BJ (cell line): Measurements from ENCODE around the gene PTTG1IP. TPM values are rescaled to one million over a fixed set of nuclear protein-coding genes. Genes with fewer than 3 reads are reported as not detected.

Source experiments
- CTCF ChIA-PET: fragments of 350-600 bp; formaldehyde crosslinking; extraction: SDS; loops from one replicate; lab custom pipeline; 2021; ENCODE audit warnings: antibody characterized with exemption, inconsistent platforms; lab: Yijun Ruan, JAX
- POLR2A ChIA-PET: fragments of 300-600 bp; sonication (Branson Sonifier 250); formaldehyde crosslinking; extraction: SDS; loops from one replicate; lab custom pipeline; 2021; ENCODE audit warnings: antibody characterized with exemption; lab: Charles Lee
- DNase-seq: peaks from one replicate; pipeline ENCODE4 v3.0.0-alpha.2; 2011; ENCODE audit warnings: low read depth
- H3K27me3 ChIP-seq: 2 replicates; pipeline ENCODE4 v1.6.0; 2011; ENCODE audit warnings: low read length; ENCODE audit not compliant: control insufficient read depth, insufficient read depth
- H3K36me3 ChIP-seq: 2 replicates; pipeline ENCODE4 v1.5.1; 2011; ENCODE audit warnings: low read length; ENCODE audit not compliant: control insufficient read depth, insufficient read depth
- H3K4me3 ChIP-seq: 2 replicates; pipeline ENCODE4 v1.5.1; 2011; ENCODE audit warnings: low read depth, mild to moderate bottlenecking, control low read depth, low read length
- CTCF ChIP-seq: IDR thresholded peaks from 2 replicates; pipeline ENCODE4 v1.5.1; 2011; ENCODE audit warnings: low read depth, mild to moderate bottlenecking, control low read depth, inconsistent platforms, low read length, moderate library complexity; ENCODE audit not compliant: insufficient read depth
- polyA plus RNA-seq: library from polyadenylated mRNA; depleted of rRNA; stranded (reverse); fragments of >200 nt; gene quantifications from 2 replicates; pipeline ENCODE4 v1.2.3, GENCODE V29; 2011

Gene PTTG1IP
- polyA plus RNA-seq, 1 experiment = 249 TPM

GRCh38 chr21:44878053-44878982 lies 4.8 kb upstream of the PTTG1IP start:
- DNase-seq = no peak
- ChIA-PET POLR2A (no interaction called here), CTCF (interaction anchor here (2.0 kb wide), 1 partner anchor 78 kb away, joined by 9 read pairs; no protein-coding TSS in a partner anchor)
- Histone ChIP-seq H3K36me3 (no peaks in the 10 kb centered on the region), H3K27me3 (no peaks in the 10 kb centered on the region), H3K4me3 (no peak overlapping the region)
- TF ChIP-seq CTCF = no peak

- no peak for DNase-seq
- ChIA-PET CTCF (interaction anchor here (1.4 to 3.1 kb wide), 2 partner anchors 15 to 76 kb away, joined by 5 to 15 read pairs; partner anchors contain the start of gene UBE2G2), POLR2A (interaction anchor here (0.6 kb wide), 1 partner anchor 11 kb away, joined by 3 read pairs; no protein-coding TSS in a partner anchor)
- no peak for TF ChIP-seq CTCF
- Histone ChIP-seq H3K36me3 (no peaks in the 10 kb centered on the region), H3K4me3 (no peak overlapping the region), H3K27me3 (no peaks in the 10 kb centered on the region)
These were observed 3.5 kb upstream of the PTTG1IP start for GRCh38 chr21:44876849-44877575.

- Histone ChIP-seq H3K36me3 (no peaks in the 10 kb centered on the region), H3K4me3 (no peak overlapping the region), H3K27me3 (no peaks in the 10 kb centered on the region)
- no peak for DNase-seq
- CTCF ChIA-PET = interaction anchor here (0.9 to 3.1 kb wide), 8 partner anchors 9 to 261 kb away, joined by 3 to 15 read pairs (median 4); partner anchors contain the start of gene UBE2G2
- POLR2A ChIA-PET = no interaction called here
- no peak for TF ChIP-seq CTCF
These were observed 1.8 kb upstream of the PTTG1IP start for GRCh38 chr21:44875316-44875700.

GRCh38 chr21:44874497-44875315 lies 1.2 kb upstream of the PTTG1IP start:
- H3K36me3 ChIP-seq = no peaks in the 10 kb centered on the region
- TF ChIP-seq CTCF = no peak
- POLR2A ChIA-PET = no interaction called here
- no peak for DNase-seq
- peak overlapping the region; percentile 46 for H3K4me3 ChIP-seq
- CTCF ChIA-PET = interaction anchor here (0.9 to 3.1 kb wide), 7 partner anchors 9 to 262 kb away, joined by 3 to 15 read pairs (median 3); partner anchors contain the start of gene UBE2G2
- no peaks in the 10 kb centered on the region for H3K27me3 ChIP-seq
